Measurements from ENCODE around the gene ZSCAN12.
"Not testable (repeated sequence)": the region's sequence is repeated elsewhere in the genome, so short reads cannot be mapped to it uniquely, and the experiment has no call there.

The ZSCAN12 gene

DNA sequence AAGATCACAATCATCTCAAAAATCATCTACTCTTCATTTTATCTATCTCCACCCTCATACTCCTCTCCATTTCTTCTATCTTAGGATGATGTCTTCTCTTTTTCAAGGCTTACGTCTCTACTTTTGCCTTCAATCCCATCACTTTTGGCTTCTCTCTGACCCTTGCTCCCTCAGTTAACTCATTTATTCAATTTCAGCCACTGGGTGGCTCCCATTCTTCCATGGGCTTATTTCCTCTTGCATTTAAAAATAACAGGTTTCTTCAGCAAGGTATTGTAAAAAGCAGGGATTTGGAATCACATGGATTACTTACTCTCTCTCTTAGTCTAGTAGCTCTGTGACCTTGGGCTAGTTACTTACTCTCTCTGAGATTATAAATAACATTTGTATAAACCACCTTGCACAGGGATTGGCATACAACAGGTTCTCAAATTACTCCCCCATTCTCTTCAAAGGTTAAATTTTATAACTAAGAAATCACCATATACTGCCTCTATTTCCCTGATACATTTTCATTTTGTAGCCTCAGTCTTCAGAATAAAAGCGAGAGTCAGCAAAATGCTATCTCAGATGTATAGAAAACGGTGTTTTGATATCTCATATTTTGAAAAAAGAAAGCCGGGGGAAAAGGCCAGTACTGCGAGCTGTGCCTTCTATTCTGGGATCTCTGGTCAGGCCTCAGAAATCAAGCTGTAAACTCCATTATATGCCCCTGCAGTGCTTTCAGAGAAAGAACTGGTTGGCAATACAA, 5.5 kb downstream of the ZSCAN12 start:
- DNase-seq, result no peak

- DNase-seq, result no peak
Measured at GRCh38 chr6:28390688-28391087, 8.9 kb downstream of the ZSCAN12 start.

- DNase-seq, result no peak
Measured at GRCh38 chr6:28384143-28384533, 15.4 kb downstream of the ZSCAN12 start.

- no peak for DNase-seq
Measured at GRCh38 chr6:28383235-28384142, 16.1 kb downstream of the ZSCAN12 start.

DNA sequence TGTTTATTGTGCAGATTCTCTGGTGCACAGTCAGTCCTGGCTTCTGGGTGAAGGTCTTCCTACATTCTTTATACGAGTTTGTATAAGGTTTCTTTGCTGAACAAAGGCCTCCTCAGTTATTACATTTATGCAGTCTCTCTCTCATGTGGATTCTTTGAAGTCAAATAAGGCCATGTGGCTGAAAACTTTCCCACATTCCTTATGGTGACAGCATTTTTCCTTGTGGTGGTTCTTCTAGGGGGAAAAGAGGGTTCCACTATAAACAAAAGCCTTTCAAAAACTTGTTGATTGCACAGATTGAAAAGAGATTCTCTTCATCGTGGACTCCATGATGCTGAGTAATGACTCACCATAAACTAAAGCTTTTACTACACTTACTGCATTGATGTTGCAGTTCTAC, 19.2 kb downstream of the ZSCAN12 start:
- DNase-seq, result no peak

DNA sequence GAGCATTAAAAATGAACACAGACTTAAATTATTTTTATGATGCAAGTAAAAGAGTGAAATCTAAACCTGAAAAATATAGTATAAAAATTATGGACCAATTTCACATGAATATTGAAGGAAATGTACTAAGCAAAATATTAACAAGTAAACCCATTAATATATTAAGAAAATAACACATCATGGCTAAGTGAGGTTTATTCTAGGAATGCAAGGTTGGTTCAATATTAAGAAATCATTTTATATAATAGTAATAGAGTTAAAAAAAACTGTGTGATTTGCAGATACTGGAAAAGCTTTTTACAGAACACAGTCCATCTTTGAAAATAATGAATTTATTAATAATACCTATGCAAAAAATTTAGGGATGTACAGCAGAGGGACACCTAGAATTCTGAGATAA, 20.9 kb downstream of the ZSCAN12 start:
- DNase-seq, result no peak

DNA sequence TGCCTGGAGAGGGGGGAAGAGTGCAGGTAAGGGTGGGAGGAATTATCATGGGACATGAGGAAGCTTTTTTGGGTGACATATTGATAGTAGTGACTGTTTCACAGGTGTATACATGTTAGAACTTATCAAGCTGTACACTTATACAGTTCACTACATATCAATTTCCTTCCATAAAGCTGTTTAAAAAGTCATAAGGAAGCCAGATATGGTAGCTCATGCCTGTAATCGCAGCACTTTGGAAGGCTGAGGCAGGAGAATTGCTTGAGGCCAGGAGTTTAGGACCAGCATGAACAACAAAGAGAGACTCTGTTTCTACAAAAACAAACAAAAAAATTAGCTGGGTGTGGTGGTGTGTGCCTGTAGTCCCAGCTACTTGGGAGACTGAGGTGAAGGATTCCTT, 21.7 kb downstream of the ZSCAN12 start:
- no peak for DNase-seq

DNA sequence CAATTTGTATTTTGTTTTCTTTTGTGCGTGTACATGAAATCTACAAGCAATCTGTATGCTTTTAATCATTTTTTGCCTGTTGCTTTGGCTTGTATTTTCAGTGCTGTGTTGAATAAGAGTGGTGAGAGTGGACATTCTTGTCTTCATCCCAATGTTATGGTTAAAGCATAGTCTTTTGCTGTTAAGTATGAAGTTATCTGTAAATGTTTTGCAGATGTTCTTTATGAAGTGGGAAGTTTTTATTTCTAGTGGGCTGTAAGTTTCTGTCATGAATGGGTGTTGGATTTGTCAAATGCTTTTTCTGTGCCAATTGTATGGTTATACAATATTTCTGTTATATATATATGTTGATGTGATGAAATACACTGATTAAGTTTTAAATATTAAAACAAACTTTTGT, 25.6 kb downstream of the ZSCAN12 start:
- no peak for DNase-seq

- no peak for DNase-seq
Measured at GRCh38 chr6:28371706-28372451, 27.7 kb downstream of the ZSCAN12 start.

GRCh38 chr6:28371280-28371679, 28.3 kb downstream of the ZSCAN12 start:
- DNase-seq, result no peak

DNA sequence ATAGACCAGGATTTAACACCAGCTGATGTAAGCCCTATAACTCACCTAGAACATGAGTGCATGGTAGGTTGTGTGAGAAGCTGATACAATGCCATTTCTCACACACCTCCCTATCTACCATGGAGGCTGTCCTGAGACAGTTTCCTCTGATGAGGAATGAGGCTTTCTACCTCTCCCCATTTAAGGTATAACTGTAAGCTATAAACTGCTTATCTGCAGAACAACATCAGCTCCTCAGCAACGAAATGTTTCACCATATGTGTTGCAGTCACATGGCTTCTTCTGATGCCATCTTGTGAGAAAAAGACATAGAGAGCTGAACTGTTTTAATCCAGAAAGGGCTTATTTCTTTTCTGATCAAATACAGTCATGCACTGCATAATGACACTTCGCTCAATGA, 29.1 kb downstream of the ZSCAN12 start:
- DNase-seq, result no peak

DNA sequence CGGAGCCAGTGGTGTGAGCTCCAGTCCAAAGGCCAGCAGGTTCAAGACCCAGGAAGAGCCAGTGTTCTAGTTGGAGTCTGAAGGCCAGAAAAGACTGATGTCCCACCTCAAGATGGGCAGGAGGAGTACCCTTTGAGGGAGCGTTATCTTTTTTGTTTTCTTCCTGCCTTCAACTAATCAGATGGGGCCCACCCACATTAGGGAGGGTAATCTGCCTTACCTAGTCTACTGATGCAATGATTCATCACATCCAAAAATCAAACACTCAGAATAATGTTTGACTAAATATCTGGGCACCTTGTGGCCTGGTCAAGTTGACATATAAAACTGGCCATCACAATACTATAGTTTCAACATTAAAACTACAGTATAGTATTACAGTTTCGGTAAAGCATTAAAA, 30.1 kb downstream of the ZSCAN12 start:
- no peak for DNase-seq

DNA sequence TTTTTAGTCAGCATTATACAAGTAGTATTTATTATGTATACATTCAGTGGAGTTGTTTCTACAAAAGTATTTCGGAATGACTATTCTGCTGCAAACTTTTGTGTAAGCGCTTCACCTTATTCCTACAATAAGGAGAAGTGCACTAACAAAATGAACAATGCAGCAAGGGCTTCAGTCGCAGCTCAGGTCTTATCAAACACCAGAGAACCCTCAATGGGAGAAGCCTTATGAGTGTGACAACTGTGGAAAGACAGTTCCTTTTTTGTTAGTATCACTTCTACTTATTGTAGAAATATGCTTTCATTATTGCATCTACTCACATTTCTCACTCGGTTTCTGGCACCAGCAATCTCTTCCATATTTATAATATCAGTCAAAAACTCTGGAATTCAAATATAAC, 31.0 kb downstream of the ZSCAN12 start:
- DNase-seq, result no peak

DNA sequence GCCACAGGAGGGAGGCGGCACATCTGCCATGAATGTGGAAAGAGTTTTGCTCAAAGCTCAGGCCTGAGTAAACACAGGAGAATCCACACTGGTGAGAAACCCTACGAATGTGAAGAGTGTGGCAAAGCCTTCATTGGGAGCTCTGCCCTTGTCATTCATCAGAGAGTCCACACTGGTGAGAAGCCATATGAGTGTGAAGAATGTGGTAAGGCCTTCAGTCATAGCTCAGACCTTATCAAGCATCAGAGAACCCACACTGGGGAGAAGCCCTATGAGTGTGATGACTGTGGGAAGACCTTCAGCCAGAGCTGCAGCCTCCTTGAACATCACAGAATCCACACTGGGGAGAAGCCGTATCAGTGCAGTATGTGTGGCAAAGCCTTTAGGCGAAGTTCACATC, 34.0 kb downstream of the ZSCAN12 start:
- not testable (repeated sequence) for DNase-seq

DNA sequence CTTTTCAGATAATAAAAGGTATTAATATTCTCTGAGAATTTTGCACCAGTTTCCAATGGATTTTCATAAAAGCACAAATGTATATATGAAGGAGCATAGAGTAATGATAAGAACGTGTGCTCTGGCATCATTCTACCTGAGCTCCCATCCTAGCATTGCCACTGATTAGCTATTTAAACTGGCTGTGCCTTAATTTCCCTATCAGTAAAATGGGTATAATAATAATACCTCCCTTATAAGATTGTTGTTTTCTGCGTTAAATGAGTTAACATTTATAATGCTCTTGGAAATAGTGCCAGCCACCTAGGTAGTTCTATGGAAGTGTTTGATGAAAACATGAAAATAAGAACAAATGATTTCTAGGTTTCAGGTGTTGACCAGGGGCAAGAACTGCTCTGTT, 38.6 kb downstream of the ZSCAN12 start:
- no peak for DNase-seq

DNA sequence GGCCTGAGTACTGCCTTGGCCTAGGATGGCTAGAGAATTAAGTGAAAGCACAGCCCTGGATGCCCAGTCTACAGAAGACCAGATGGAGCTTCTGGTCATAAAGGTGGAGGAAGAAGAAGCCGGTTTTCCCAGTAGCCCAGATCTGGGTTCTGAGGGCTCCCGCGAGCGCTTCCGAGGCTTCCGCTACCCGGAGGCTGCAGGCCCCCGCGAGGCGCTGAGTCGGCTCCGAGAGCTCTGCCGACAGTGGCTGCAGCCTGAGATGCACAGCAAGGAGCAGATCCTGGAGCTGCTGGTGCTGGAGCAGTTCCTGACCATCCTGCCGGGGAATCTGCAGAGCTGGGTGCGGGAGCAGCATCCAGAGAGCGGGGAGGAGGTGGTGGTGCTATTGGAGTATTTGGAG, 40.0 kb downstream of the ZSCAN12 start:
- not testable (repeated sequence) for DNase-seq

GRCh38 chr6:28357036-28357435, 42.5 kb downstream of the ZSCAN12 start:
- no peak for DNase-seq

- no peak for DNase-seq
Measured at GRCh38 chr6:28356666-28357020, 42.9 kb downstream of the ZSCAN12 start.

GRCh38 chr6:28355743-28356665, 43.5 kb downstream of the ZSCAN12 start:
- DNase-seq, result peak; percentile 42

GRCh38 chr6:28354688-28355554, 44.6 kb downstream of the ZSCAN12 start:
- DNase-seq, result no peak

DNA sequence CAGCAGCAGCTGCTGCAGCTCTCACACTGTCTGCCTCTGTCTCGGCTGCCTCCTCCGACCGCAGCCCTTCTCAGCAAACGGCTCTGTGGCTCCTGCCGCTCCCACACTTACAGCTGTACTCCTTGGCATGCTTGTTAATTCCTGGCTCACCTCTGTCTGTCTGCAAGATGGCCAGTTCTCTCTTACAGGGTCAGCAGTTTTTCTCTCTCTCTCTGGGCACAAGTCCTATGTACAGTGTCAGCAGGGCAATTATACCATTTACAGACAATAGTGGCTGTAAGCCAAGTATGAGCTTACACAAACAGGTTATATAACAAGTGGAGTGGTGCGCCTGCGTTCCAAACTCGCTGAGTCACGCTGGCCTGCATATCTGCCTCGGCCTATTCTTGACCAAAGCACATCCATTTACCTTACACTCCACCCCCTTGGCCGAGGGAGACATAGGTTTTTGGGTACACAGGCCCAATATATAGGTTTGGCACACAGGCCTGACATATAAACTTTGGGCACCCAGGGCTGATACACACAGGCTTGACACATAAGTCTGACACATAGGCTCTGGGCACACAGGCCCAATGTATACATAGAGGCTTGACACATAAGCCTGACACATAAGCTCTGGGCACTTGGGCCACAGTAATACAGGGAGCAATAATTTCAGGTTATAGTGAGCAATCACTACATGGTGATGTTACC, 45.4 kb downstream of the ZSCAN12 start:
- DNase-seq, result no peak
